Astrocyte of the spinal cord (primary cell): ENCODE results near the gene MLLT10.
"Not testable (repeated sequence)": the region's sequence is repeated elsewhere in the genome, so short reads cannot be mapped to it uniquely, and the experiment has no call there.

Experiments
- DNase-seq: peaks from one replicate; pipeline ENCODE4 v3.0.0; 2011; ENCODE audit warnings: low read depth, low spot score
- H3K4me3 ChIP-seq: 2 replicates; pipeline ENCODE4 v1.5.1; 2011; ENCODE audit warnings: low read depth, mild to moderate bottlenecking, low read length, moderate library complexity
- CTCF ChIP-seq: IDR thresholded peaks from 2 replicates; pipeline ENCODE4 v1.5.1; 2012; ENCODE audit warnings: low read depth, mild to moderate bottlenecking, low read length, inconsistent platforms
- in situ Hi-C: cut with HindIII; loops from 2 replicates; pipeline ENCODE4 v1.10.0; 2017; ENCODE audit warnings: low sequenced_read_pairs

MLLT10 gene

GRCh38 chr10:21624951-21625350, 90.9 kb downstream of the MLLT10 start:
- in situ Hi-C loops, result no loop called here
- no peak overlapping the region for H3K4me3 ChIP-seq
- TF ChIP-seq CTCF, result no peak
- no peak for DNase-seq

DNA sequence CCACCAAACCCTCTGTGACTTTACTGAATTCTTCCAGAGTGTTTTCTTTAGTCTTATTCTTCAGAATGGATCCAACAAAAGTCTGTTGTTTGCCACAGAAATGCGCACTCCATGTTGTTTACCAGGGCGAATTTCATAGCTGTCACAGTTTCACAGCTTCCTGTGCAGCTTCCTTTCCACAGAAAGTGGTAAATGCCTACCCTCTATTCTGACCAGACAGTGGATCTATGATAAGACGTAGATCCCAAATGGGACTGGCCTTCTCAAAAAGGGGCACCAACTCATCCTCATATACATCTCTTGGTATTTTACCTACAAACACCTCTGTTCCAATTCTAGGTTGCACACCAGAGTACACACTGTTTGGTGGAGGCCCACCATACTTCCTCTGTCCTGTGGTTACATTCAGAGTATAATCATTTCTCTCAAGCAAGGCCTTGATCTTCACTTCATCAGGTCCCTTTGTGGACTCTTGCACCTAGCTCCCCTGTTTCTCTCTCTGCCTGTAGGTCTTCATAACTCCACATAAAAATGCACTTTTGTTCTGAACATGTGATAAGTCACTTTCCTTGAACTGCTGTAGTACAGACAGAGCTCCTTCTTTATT, 91.7 kb downstream of the MLLT10 start:
- in situ Hi-C loops, result no loop called here
- DNase-seq, result no peak
- H3K4me3 ChIP-seq, result no peak overlapping the region
- no peak for TF ChIP-seq CTCF

- no peak for TF ChIP-seq CTCF
- DNase-seq, result peak; percentile 45
- in situ Hi-C loops, result no loop called here
- H3K4me3 ChIP-seq, result no peak overlapping the region
These were observed 92.6 kb downstream of the MLLT10 start for GRCh38 chr10:21626457-21627161.

DNA sequence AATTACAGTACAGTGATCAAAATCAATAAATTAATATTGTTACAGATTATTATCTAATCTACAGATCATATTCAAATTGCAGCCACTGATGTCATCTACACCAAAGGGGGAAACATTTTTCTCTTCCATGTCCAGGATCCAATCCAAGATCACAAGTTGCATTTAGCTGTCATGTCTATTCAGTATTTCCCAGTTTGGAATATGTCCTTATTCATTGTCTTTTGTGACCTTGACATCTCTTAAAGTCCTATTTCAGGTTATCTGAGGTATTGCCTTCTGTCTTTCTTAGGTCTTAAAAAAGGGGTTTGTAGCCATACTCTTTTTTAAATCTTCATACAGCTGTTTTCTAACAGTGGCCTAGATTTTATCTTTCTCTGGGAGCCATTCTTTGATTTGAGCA, 93.3 kb downstream of the MLLT10 start:
- H3K4me3 ChIP-seq, result no peak overlapping the region
- in situ Hi-C loops, result no loop called here
- TF ChIP-seq CTCF, result no peak
- no peak for DNase-seq

- H3K4me3 ChIP-seq, result no peak overlapping the region
- in situ Hi-C loops, result no loop called here
- no peak for TF ChIP-seq CTCF
- DNase-seq, result no peak
These were observed 94.0 kb downstream of the MLLT10 start for GRCh38 chr10:21628023-21628422.

- DNase-seq, in situ Hi-C loops, H3K4me3 ChIP-seq: not testable (repeated sequence)
These were observed 94.6 kb downstream of the MLLT10 start for GRCh38 chr10:21628645-21629044.

DNA sequence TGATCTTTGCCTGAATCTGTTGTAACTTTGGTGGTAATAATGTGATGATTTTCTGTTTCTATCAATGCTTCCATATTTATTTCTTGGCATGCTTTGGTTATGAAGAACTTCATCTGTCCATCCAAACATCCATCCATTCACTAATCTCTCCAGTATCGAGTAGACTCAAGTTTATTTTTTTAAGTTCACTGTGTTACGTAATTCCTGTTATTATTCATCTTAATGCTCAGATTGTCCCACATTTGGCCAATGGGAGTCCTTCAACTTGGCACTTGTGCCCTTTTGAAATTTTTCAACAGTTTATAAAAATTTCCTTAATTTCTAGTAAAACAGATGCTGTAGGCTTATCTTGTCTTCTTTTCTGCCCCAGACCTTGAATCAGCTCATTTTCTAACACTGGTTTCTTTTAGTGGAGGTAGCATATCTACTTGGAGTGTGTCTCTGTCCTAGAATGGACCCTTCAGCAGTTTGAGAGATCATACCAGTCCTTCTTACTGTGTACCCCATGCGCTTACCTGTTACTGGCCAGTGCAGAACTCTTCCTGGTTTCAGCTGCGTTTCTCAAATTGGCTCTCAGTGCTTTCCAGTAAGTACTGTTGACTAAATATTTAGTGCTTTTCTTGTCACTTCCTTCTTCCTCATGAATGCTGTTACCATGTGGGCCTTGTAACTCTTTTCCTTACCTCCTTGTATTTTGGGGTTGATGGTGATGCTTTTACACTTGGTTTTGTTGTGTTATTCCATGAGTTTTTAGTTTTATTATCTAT, 100.8 kb downstream of the MLLT10 start:
- in situ Hi-C loops, result no loop called here
- no peak for DNase-seq
- no peak overlapping the region for H3K4me3 ChIP-seq
- no peak for TF ChIP-seq CTCF
